Neuronal stem cell (in vitro differentiated cells): Measurements from ENCODE around the gene AP2A1.

ENCODE experiments used
- DNase-seq: peaks from one replicate; pipeline ENCODE4 v3.0.0-alpha.2; 2013; ENCODE audit warnings: low spot score
- H2AFZ ChIP-seq: one replicate; pipeline ENCODE4 v1.6.1; 2013; ENCODE audit warnings: mild to moderate bottlenecking, low read length, inconsistent platforms
- H2AK5ac ChIP-seq: 2 replicates; pipeline ENCODE4 v1.6.1; 2013; ENCODE audit warnings: low read depth, mild to moderate bottlenecking, inconsistent platforms, low read length, moderate library complexity, mixed read lengths
- H2BK120ac ChIP-seq: 2 replicates; pipeline ENCODE4 v1.6.1; 2013; ENCODE audit warnings: low read depth, mild to moderate bottlenecking, inconsistent platforms, low read length, moderate library complexity, mixed read lengths
- H2BK12ac ChIP-seq: one replicate; pipeline ENCODE4 v1.6.1; 2013; ENCODE audit warnings: low read length, inconsistent platforms
- H2BK15ac ChIP-seq: 2 replicates; pipeline ENCODE4 v1.6.1; 2013; ENCODE audit warnings: mild to moderate bottlenecking, low read length, inconsistent platforms, mixed read lengths
- H2BK5ac ChIP-seq: one replicate; pipeline ENCODE4 v1.6.1; 2013; ENCODE audit warnings: inconsistent platforms, mild to moderate bottlenecking, low read length, moderate library complexity
- H3K14ac ChIP-seq: one replicate; pipeline ENCODE4 v1.6.1; 2013; ENCODE audit warnings: low read length, inconsistent platforms
- H3K18ac ChIP-seq: 2 replicates; pipeline ENCODE4 v1.6.1; 2013; ENCODE audit warnings: low read length, inconsistent platforms
- H3K23ac ChIP-seq: 2 replicates; pipeline ENCODE4 v1.6.1; 2013; ENCODE audit warnings: low read depth, mild to moderate bottlenecking, mixed read lengths, low read length, inconsistent platforms; ENCODE audit not compliant: poor library complexity
- H3K27ac ChIP-seq: replicated peaks from 3 replicates; pipeline ENCODE4 v1.5.1; 2013; ENCODE audit warnings: low read length, inconsistent platforms
- H3K27me3 ChIP-seq, 3 experiments: 2 replicates each; pipeline ENCODE4 v1.6.1; 2013; ENCODE audit warnings: low read length in 3 of 3, mild to moderate bottlenecking in 2 of 3, inconsistent platforms in 1 of 3, low read depth in 1 of 3, mixed read lengths in 1 of 3, moderate library complexity in 1 of 3; ENCODE audit not compliant: control insufficient read depth in 3 of 3, insufficient read depth in 3 of 3
- H3K36me3 ChIP-seq, 2 donors: replicated peaks in 1 of 2; 2 replicates each; pipeline ENCODE4 v1.6.1; 2013; ENCODE audit warnings: low read length in 2 of 2; ENCODE audit not compliant: control insufficient read depth in 2 of 2, insufficient read depth in 2 of 2
- H3K4ac ChIP-seq: 2 replicates; pipeline ENCODE4 v1.6.1; 2013; ENCODE audit warnings: inconsistent platforms, mild to moderate bottlenecking, low read length, moderate library complexity
- H3K4me1 ChIP-seq, 2 donors: 1 replicate in 1 of 2; 2 replicates in 1 of 2; pipeline ENCODE4 v1.6.1; 2013; ENCODE audit warnings: low read length in 2 of 2, low read depth in 1 of 2; ENCODE audit not compliant: control insufficient read depth in 2 of 2, insufficient read depth in 1 of 2
- H3K4me2 ChIP-seq: one replicate; pipeline ENCODE4 v1.6.1; 2013; ENCODE audit warnings: mild to moderate bottlenecking, low read length, inconsistent platforms; ENCODE audit not compliant: insufficient read depth, poor library complexity, severe bottlenecking
- H3K4me3 ChIP-seq, 2 donors: 2 replicates each; pipeline ENCODE4 v1.5.1; 2013; ENCODE audit warnings: low read length in 2 of 2, mild to moderate bottlenecking in 2 of 2, inconsistent platforms in 1 of 2, moderate library complexity in 1 of 2
- H3K79me1 ChIP-seq: one replicate; pipeline ENCODE4 v1.6.1; 2013; ENCODE audit warnings: low read depth, mild to moderate bottlenecking, inconsistent platforms, low read length, moderate library complexity
- H3K9ac ChIP-seq: one replicate; pipeline ENCODE4 v1.6.1; 2013; ENCODE audit warnings: mild to moderate bottlenecking, low read depth, low read length, inconsistent platforms; ENCODE audit not compliant: poor library complexity
- H3K9me3 ChIP-seq, 2 donors: replicated peaks in 1 of 2; 2 replicates each; pipeline versions ENCODE3 to v1.6.1; 2013; ENCODE audit warnings: low read length in 2 of 2, mild to moderate bottlenecking in 2 of 2, inconsistent platforms in 1 of 2, low read depth in 1 of 2, mixed read lengths in 1 of 2, moderate library complexity in 1 of 2; ENCODE audit not compliant: control insufficient read depth in 2 of 2, insufficient read depth in 1 of 2
- H4K8ac ChIP-seq: one replicate; pipeline ENCODE4 v1.6.1; 2013; ENCODE audit warnings: low read depth, mild to moderate bottlenecking, inconsistent platforms, low read length, moderate library complexity
- H4K91ac ChIP-seq: one replicate; pipeline ENCODE4 v1.6.1; 2013; ENCODE audit warnings: low read length, low read depth, mild to moderate bottlenecking, inconsistent platforms; ENCODE audit not compliant: poor library complexity
- WGBS, 2 donors: extraction: QIAGEN DNeasy Blood & Tissue Kit; methylation state at CpG; one replicate each; pipeline ENCODE4 v1.1.7; 2013; ENCODE audit warnings: missing lambda C conversion rate in 2 of 2, mixed read lengths in 1 of 2; ENCODE audit not compliant: insufficient read length in 2 of 2, insufficient replicate concordance in 1 of 2; ENCODE audit errors: extremely low coverage in 2 of 2; 5-methylcytosine and 5-hydroxymethylcytosine counted together

AP2A1 gene

DNA sequence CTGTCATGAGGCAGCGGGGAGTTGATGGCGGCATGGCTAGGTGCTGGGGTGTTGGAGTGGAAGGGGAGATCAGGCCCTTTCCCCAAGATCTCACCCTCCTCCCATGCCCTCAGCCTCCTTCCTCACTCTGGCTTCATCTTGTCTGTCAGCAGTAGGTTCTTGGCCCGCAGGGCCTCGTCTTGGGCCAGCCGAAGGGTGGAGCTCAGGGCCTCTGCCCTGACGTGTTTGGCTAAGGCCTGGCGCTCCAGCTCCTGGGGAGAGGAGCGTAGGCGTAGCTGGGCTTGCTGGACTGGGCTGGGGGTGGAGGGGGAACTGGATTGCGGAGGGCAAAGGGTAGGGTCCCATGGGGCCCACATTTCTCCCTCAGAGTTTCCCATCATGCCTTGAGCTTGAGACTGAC is 26.9 kb upstream of the AP2A1 start:
- H3K4ac ChIP-seq = no peak overlapping the region
- no CpG with 5 or more reads among the region's 10 CpGs for WGBS, 2 donors
- H3K4me2 ChIP-seq = no peak overlapping the region
- H2AK5ac ChIP-seq = no peak overlapping the region
- no peak overlapping the region for H3K14ac ChIP-seq
- H3K18ac ChIP-seq = peak overlapping the region; percentile 39
- no peaks in the 10 kb centered on the region for H3K4me1 ChIP-seq
- H3K27ac ChIP-seq = no peak overlapping the region
- no peak overlapping the region for H2BK15ac ChIP-seq
- H2BK12ac ChIP-seq = no peak overlapping the region
- no peak overlapping the region for H3K23ac ChIP-seq
- H3K79me1 ChIP-seq = no peaks in the 10 kb centered on the region
- no peak overlapping the region for H4K91ac ChIP-seq
- H3K9ac ChIP-seq = peak overlapping the region; percentile 12
- H3K27me3 ChIP-seq = no peaks in the 10 kb centered on the region
- H3K4me3 ChIP-seq = no peak overlapping the region
- no peak overlapping the region for H2BK5ac ChIP-seq
- peaks cover 0 to under 1% of the 10 kb centered on the region in 2 donors for H3K9me3 ChIP-seq
- peak overlapping the region; percentile 55 for H2BK120ac ChIP-seq
- H3K36me3 ChIP-seq = no peaks in the 10 kb centered on the region
- no peak overlapping the region for H4K8ac ChIP-seq
- peak overlapping the region; percentile 79 for H2AFZ ChIP-seq
- no peak for DNase-seq

DNA sequence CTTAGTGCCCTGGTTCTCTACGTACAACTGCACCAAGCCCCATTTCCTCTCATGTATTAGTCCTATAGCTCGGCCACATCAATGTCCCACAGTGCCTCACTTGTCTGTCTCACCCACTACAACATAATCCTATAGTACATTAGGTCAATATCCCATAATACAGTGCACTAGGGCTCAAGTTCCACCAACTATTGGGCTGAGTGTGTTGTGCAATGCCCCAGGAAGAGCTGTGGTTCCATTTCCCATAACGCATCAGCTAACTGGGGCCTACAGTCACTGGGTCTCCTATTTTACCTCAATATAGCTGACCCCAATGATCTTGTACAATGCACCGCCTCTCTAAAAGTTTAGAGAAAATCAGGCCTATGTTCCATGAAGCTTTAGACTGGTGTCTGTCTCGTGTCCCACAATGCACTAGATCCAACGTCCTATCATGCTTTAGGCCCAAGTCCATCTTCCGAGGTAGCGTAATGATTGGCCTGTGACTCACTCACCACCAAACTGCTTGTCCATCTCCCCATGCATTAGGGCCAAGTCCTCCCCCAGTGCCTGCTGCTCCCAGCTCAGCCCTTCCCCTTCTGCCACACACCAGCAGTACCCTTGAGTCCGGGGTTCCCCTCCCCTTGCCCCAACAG is 25.5 kb upstream of the AP2A1 start:
- Histone ChIP-seq H2BK15ac (peak overlapping the region; percentile 81), H3K14ac (peak overlapping the region; percentile 82), H3K27ac (no peak overlapping the region), H4K91ac (no peak overlapping the region), H3K4ac (no peak overlapping the region), H3K18ac (peak overlapping the region; percentile 38), H4K8ac (no peak overlapping the region), H3K4me2 (no peak overlapping the region), H3K36me3 (no peaks in the 10 kb centered on the region), H3K27me3 (no peaks in the 10 kb centered on the region), H3K4me3 (no peak overlapping the region), H2BK5ac (no peak overlapping the region), H3K4me1 (no peaks in the 10 kb centered on the region), H3K23ac (peak overlapping the region; percentile 57), H2BK120ac (no peak overlapping the region), H2AK5ac (peak overlapping the region; percentile 11), H2BK12ac (peak overlapping the region; percentile 46), H3K79me1 (no peaks in the 10 kb centered on the region), H2AFZ (peak overlapping the region; percentile 60), H3K9ac (no peak overlapping the region), H3K9me3 (peaks cover 0 to 9% of the 10 kb centered on the region in 2 donors)
- DNase-seq = no peak
- WGBS, 2 donors = no CpG with 5 or more reads among the region's 9 CpGs

DNA sequence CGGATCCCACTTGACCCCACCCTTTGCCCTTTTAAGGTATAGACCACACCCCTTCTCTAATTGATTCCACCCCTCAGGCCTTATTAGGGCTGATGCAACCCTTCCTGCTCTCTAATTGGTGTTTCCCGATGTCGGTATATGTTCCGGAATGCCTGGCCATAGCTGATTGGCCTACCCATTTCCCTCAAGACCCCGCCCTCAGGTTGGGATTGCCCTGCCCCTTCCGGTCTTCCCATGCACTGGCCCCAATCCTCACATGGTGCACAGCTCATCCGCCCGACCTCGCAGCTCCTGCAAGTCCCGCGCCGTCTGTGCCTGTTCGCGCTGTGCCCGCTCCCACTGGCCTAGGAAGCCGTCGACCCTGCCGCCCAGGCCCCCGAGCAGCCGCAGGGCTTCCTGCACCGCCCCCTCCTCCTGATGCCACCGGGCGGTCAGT is 21.8 kb upstream of the AP2A1 start:
- H2AFZ ChIP-seq = no peak overlapping the region
- H2AK5ac ChIP-seq = peak overlapping the region; percentile 95
- H3K27me3 ChIP-seq = peaks cover 0 to 2% (median 0%) of the 10 kb centered on the region in 3 experiments
- H4K8ac ChIP-seq = no peak overlapping the region
- H3K36me3 ChIP-seq = no peaks in the 10 kb centered on the region
- WGBS, 2 donors = no CpG with 5 or more reads among the region's 23 CpGs
- no peak overlapping the region for H3K4me2 ChIP-seq
- no peak overlapping the region for H2BK5ac ChIP-seq
- no peak overlapping the region for H3K4me3 ChIP-seq
- peaks cover 0 to 2% of the 10 kb centered on the region in 2 donors for H3K4me1 ChIP-seq
- no peak overlapping the region for H2BK15ac ChIP-seq
- H3K79me1 ChIP-seq = no peaks in the 10 kb centered on the region
- no peak overlapping the region for H3K23ac ChIP-seq
- H3K14ac ChIP-seq = peak overlapping the region; percentile 94
- H3K9me3 ChIP-seq = peaks cover 0 to 9% of the 10 kb centered on the region in 2 donors
- H3K4ac ChIP-seq = no peak overlapping the region
- H3K9ac ChIP-seq = no peak overlapping the region
- no peak overlapping the region for H3K27ac ChIP-seq
- peak overlapping the region; percentile 64 for H3K18ac ChIP-seq
- no peak overlapping the region for H2BK120ac ChIP-seq
- DNase-seq = no peak
- peak overlapping the region; percentile 58 for H2BK12ac ChIP-seq
- no peak overlapping the region for H4K91ac ChIP-seq

DNA sequence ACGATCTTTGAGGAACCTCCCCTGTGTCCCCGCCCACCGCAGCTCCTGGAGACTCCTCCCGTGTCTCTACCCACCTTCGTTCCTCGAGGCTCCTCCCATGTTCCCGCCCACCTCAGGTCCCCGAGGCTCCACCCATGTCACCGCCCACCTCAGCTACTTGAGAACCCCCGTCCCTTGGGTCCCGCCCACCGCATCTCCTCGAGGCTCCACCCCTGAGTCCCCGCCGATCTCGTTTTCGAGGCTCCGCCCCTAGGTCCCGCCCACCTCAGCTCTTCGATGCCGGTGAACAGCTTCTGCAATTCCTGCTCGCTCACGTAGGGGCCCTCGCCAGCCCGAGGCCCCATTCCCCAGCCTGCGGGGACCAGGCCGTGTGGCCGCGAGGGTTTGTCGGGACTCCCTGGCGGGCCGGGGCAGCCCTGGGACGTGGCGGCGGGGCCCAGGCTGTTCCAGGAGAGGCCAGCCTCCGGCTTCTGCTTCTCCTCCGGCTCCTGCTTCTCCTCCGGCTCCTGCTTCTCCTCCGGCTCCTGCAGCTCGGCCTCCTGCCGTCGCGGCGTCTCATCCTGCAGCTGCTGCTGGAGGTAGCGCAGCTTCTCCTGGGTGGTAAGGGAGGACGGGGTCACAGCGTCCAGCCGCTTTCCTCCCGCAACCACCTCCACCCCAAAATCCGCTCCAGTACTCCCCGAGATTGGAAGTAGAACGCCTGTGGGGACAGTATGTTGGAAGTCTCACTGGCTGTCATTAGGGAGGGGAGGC is 20.4 kb upstream of the AP2A1 start:
- H3K79me1 ChIP-seq = no peaks in the 10 kb centered on the region
- no peak overlapping the region for H3K4me2 ChIP-seq
- H3K14ac ChIP-seq = peak overlapping the region; percentile 38
- H2BK12ac ChIP-seq = no peak overlapping the region
- H2BK15ac ChIP-seq = peak overlapping the region; percentile 85
- WGBS, 2 donors = no CpG with 5 or more reads among the region's 52 CpGs
- H3K4ac ChIP-seq = no peak overlapping the region
- peak overlapping the region; percentile 82 for H4K8ac ChIP-seq
- H3K27ac ChIP-seq = no peak overlapping the region
- peak overlapping the region; percentile 75 for H2AK5ac ChIP-seq
- H2BK5ac ChIP-seq = peak overlapping the region; percentile 82
- H4K91ac ChIP-seq = no peak overlapping the region
- no peak for DNase-seq
- no peak overlapping the region for H3K9ac ChIP-seq
- peaks cover 0 to 2% (median 0%) of the 10 kb centered on the region in 3 experiments for H3K27me3 ChIP-seq
- peak overlapping the region; percentile 73 for H3K23ac ChIP-seq
- peaks cover 0 to 2% of the 10 kb centered on the region in 2 donors for H3K4me1 ChIP-seq
- no peaks in the 10 kb centered on the region for H3K36me3 ChIP-seq
- no peak overlapping the region for H2BK120ac ChIP-seq
- H3K9me3 ChIP-seq = peaks cover 0 to 9% of the 10 kb centered on the region in 2 donors
- H2AFZ ChIP-seq = no peak overlapping the region
- peak overlapping the region; percentile 87 for H3K18ac ChIP-seq
- H3K4me3 ChIP-seq = no peak overlapping the region
